ENCODE results near the gene XPO4. TPM values are rescaled to one million over a fixed set of nuclear protein-coding genes. Genes with fewer than 3 reads are reported as not detected.

XPO4 gene
- total RNA-seq, 1 donor = 25.8 TPM

DNA sequence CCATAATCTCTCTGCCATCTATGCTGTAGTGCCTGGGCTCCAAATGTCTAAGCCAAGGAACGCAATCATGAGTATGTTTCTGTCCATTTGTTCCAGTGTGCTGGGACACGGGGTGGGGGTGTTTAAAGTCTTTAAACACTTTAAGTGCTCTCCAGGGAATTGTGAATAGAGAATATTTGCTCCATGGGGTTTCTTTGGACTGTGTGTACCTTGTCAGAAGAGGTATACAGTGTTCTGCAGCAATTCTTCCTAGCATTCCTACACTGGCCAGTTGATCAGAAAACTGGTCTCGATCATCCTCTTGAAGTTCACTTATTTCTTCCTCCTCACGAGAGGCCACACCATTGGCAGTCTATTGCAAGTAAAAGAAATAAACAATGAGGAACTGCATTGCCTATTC is 93.7 kb downstream of the XPO4 start:
- TF ChIP-seq, protein P1, sequence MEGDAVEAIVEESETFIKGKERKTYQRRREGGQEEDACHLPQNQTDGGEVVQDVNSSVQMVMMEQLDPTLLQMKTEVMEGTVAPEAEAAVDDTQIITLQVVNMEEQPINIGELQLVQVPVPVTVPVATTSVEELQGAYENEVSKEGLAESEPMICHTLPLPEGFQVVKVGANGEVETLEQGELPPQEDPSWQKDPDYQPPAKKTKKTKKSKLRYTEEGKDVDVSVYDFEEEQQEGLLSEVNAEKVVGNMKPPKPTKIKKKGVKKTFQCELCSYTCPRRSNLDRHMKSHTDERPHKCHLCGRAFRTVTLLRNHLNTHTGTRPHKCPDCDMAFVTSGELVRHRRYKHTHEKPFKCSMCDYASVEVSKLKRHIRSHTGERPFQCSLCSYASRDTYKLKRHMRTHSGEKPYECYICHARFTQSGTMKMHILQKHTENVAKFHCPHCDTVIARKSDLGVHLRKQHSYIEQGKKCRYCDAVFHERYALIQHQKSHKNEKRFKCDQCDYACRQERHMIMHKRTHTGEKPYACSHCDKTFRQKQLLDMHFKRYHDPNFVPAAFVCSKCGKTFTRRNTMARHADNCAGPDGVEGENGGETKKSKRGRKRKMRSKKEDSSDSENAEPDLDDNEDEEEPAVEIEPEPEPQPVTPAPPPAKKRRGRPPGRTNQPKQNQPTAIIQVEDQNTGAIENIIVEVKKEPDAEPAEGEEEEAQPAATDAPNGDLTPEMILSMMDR (IDR thresholded peaks at IDR 0.05; ENCODE audit: insufficient read depth, low read length) = no peak
- no peak overlapping the region for H3K4me3 ChIP-seq (ENCODE audit: low read depth, low read length)
- no peak for DNase-seq (ENCODE audit: low read depth)

DNA sequence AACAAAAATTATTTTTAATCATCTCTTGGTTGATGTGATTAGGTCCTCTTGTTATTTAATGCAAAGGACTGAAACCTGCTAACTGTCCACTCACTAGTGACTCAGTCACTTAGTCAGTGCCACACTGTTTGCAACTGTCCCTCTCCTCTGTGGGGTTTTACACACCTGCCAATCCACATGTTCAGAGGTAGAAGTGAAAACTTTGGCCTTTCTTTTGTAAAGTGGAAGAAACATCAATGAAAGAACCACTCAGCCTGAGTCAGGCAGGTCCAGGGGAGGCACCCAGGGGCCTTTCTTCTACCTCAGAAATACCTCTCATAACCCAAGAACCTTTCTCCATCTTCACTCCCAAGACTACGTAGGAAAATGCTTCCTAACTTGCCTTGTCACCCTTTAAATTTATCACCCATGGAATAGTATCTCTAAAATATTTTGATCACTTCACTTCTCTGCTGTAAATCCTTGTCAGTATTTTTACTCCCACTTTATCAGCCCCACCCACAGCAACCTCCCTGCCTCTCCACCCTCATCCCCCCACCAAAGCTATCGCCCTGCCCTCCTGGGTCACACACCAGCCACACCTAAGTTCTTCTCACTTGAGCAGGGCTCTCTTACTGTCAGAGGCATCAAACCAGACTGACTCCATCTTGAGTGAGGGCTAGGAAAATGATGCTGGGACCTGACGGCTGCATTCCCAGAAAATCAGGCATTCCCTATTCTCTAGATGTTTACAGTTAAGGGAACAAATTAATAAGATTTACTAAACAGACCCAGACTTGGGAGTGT is 99.2 kb downstream of the XPO4 start:
- DNase-seq (ENCODE audit: low read depth) = no peak
- TF ChIP-seq, protein P1 (IDR thresholded peaks at IDR 0.05; ENCODE audit: insufficient read depth, low read length) = no peak

DNA sequence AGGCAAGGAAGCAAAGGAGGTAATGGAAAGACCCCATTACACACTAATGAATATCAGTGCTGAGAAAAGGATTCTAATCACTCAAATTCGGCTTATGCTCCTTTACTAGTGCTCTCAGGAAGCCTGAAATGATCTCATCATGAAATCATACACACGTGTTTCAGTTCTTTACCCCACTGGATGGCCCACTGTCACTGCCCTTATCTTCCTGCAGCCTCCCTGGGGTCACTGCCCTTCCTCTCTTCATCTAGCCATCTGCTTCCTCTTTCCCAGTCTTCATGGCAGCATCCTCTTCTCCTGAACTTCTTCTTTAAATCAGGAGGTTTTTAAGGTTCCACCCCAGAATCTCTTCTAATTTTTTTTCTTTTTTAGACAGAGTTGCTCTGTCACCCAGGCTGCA is 100.8 kb downstream of the XPO4 start:
- TF ChIP-seq, protein P1 (IDR thresholded peaks at IDR 0.05; ENCODE audit: insufficient read depth, low read length) = no peak
- DNase-seq (ENCODE audit: low read depth) = no peak
- H3K4me3 ChIP-seq (ENCODE audit: low read depth, low read length) = no peak overlapping the region

More for the DNA sequence above, 99.2 kb downstream of the XPO4 start:
- no peak overlapping the region for H3K4me3 ChIP-seq (ENCODE audit: low read depth, low read length)

DNA sequence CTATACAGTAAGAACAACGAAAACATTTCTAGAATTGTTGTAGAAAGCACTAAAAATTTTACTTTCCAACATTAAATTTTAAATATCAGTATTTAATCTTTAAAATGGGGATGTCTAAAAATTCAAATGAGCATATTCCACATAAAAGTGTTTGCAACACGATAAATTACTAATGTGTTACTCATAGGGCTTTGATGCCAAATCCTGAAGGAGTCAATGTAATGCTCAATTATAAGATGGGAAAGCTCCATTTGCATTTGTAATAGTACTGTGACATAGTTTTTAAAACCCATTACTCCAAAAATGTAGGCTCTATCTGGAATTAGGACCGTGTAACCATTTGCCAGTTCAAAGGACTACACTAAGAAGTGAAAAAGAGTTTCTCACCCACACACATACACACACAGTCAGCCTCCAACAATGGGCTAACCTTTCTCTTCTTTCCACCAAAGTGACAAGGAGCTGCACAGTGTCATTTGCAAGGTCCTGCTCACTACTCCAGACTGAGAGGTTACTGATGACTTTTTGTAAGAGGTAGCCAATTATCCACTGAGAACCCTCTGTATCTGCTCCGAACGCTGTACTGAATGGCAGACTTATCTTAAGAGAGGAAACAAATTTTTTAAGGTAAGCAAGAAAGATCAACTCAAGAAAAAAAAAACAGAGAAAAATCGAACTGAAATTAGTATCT is 102.7 kb downstream of the XPO4 start:
- DNase-seq (ENCODE audit: low read depth) = peak; percentile 62
- no peak overlapping the region for H3K4me3 ChIP-seq (ENCODE audit: low read depth, low read length)
- TF ChIP-seq, protein P1 (IDR thresholded peaks at IDR 0.05; ENCODE audit: insufficient read depth, low read length) = no peak

DNA sequence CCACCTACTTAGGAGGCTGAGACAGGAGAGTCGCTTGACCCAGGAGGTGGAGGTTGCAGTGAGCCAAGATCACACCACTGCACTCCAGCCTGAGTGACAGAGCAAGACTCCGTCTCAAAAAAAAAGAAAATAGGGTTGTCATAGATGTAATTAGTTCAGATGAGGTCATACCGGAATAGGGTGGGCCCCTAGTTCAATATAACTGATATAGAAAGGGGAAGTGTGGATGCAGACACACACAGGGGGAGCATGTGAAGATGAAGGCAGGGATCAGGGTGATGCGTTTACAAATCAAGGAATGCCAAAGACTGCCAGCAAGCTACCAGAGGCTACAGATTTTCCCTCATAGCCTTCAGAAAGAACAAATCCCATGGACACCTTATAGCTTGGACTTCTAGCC is 104.5 kb downstream of the XPO4 start:
- no peak for DNase-seq (ENCODE audit: low read depth)
- no peak overlapping the region for H3K4me3 ChIP-seq (ENCODE audit: low read depth, low read length)
- TF ChIP-seq, protein P1 (IDR thresholded peaks at IDR 0.05; ENCODE audit: insufficient read depth, low read length) = no peak

DNA sequence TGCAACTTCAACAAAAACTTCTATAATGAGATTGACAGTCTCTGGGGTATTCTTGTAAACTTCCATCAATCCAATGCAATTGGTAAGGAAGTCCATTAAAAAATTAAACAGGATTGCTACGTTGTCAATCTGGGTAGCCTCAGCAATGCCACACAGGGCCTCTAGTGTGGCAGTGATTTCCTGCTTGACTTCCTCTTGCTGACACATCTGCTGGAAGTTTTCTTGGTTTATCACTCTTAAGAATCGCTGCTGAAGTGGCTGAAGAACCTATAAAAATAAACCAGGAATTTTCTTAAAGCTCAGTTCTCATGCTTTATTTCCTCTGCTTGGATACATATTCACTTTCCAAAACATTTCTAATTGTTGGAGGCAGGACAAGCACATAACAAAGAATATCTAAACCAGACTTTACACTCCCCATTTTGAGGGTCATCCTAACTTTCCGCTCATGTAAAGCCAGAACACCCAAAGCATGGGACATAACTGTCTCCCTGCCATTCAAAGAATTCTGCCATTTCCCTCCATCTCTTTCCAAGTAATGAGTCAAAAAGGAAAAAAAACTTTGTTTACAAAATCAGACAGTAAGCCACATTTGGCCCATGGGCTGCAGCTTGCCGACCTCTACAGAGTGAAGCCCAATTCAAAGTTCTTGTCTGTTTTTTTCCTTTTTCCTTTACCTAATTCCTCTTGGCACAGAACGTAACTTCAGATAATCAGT is 105.6 kb downstream of the XPO4 start:
- TF ChIP-seq, protein P1 (IDR thresholded peaks at IDR 0.05; ENCODE audit: insufficient read depth, low read length) = peak; percentile 2
- H3K4me3 ChIP-seq (ENCODE audit: low read depth, low read length) = no peak overlapping the region
- DNase-seq (ENCODE audit: low read depth) = no peak
